OCI-LY7 (cell line): ENCODE results near the gene C17orf50.

Experiments used
- CTCF ChIP-seq: fragments of 200-600 bp; sonication (generic); conservative IDR thresholded peaks from 2 replicates; pipeline ENCODE4 v1.5.1; 2014; ENCODE audit warnings: mild to moderate bottlenecking, antibody characterized with exemption, low read length, moderate library complexity, mixed read lengths
- EZH2phosphoT487 ChIP-seq: fragments of 200-600 bp; sonication (generic); IDR thresholded peaks from 2 replicates; pipeline ENCODE4 v1.6.1; 2018; ENCODE audit warnings: low read depth, borderline replicate concordance, mild to moderate bottlenecking, mixed run types, antibody characterized with exemption, low read length, moderate library complexity, mixed read lengths

- no peak for TF ChIP-seq CTCF
- no peak for TF ChIP-seq EZH2phosphoT487
Observed at GRCh38 chr17:35778641-35779196, 18.0 kb downstream of the C17orf50 start.
